Osteoblast (primary cell): Measurements from ENCODE around the gene NAV2. TPM values are rescaled to one million over a fixed set of nuclear protein-coding genes. Genes with fewer than 3 reads are reported as not detected.
A peak's percentile ranks its signal among the peaks of the same experiment; 100 is the strongest.

Experiments used
- DNase-seq: peaks from one replicate; pipeline ENCODE4 v3.0.0; 2011; ENCODE audit warnings: low spot score, mixed read lengths; ENCODE audit not compliant: insufficient read length; ENCODE audit errors: missing footprints
- H2AFZ ChIP-seq: 2 replicates; pipeline ENCODE4 v1.6.0; 2011; ENCODE audit warnings: mild to moderate bottlenecking, low read length
- H3K27ac ChIP-seq: 2 replicates; pipeline ENCODE4 v1.5.1; 2011; ENCODE audit warnings: mild to moderate bottlenecking, low read depth, low read length, moderate library complexity
- H3K27me3 ChIP-seq: 2 replicates; pipeline ENCODE4 v1.6.0; 2012; ENCODE audit warnings: mild to moderate bottlenecking, control low read depth, inconsistent platforms, low read length, moderate library complexity; ENCODE audit not compliant: insufficient read depth
- H3K36me3 ChIP-seq: 2 replicates; pipeline ENCODE4 v1.5.1; 2011; ENCODE audit warnings: mild to moderate bottlenecking, low read length, control low read depth, moderate library complexity; ENCODE audit not compliant: insufficient read depth
- H3K4me1 ChIP-seq: 2 replicates; pipeline ENCODE4 v1.5.1; 2011; ENCODE audit warnings: mild to moderate bottlenecking, low read length, control low read depth, moderate library complexity; ENCODE audit not compliant: insufficient read depth
- H3K4me2 ChIP-seq: 2 replicates; pipeline ENCODE4 v1.6.0; 2011; ENCODE audit warnings: mild to moderate bottlenecking, low read length; ENCODE audit not compliant: insufficient read depth
- H3K4me3 ChIP-seq: fragments of 200-600 bp; sonication (generic); 3 replicates; pipeline ENCODE4 v1.5.1; 2012; ENCODE audit warnings: mild to moderate bottlenecking, low read length, inconsistent platforms; ENCODE audit not compliant: insufficient read depth
- H3K79me2 ChIP-seq: 2 replicates; pipeline ENCODE4 v1.6.0; 2012; ENCODE audit warnings: mild to moderate bottlenecking, low read length, control low read depth, inconsistent platforms; ENCODE audit not compliant: insufficient read depth
- H3K9me3 ChIP-seq: 2 replicates; pipeline ENCODE4 v1.5.1; 2011; ENCODE audit warnings: low read depth, low read length, control low read depth
- H4K20me1 ChIP-seq: 2 replicates; pipeline ENCODE4 v1.6.0; 2012; ENCODE audit warnings: mild to moderate bottlenecking, low read length, control low read depth; ENCODE audit not compliant: insufficient read depth
- total RNA-seq: library from RNA; depleted of rRNA; stranded (reverse); fragments of >200 nt; gene quantifications from 2 replicates; pipeline ENCODE4 v1.2.3, GENCODE V29; 2012
- TF ChIP-seq, protein P1 (sequence below): IDR thresholded peaks from 2 replicates; pipeline ENCODE4 v1.5.1; 2011; ENCODE audit warnings: mild to moderate bottlenecking, low read depth, low read length, moderate library complexity; ENCODE audit errors: extremely low read depth

Gene NAV2
- total RNA-seq, 1 donor = 8.7 TPM

DNA sequence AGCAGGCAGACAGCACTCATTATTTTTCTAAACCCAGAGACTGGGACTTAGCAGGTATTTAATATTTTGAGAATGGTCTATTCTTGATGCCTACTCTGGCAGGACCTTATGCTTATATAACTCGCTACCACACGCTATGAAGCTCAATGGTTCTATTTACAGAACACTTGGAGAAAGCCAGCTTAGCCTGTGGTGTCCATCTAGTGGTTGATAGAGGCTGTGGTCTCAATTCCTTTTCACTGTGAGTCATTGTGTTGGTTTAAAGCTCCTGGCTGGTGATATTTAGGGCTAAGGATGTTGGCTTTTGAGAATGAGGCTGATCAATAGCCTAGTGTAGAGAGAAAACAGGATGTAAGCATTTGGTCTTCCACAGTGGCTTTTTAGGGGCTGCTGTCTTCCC, 241.3 kb downstream of the NAV2 start:
- Histone ChIP-seq H3K27ac (peak overlapping the region; percentile 94), H3K79me2 (peaks cover 57% of the 10 kb centered on the region), H3K4me3 (peak overlapping the region; percentile 30), H3K36me3 (peaks cover 12% of the 10 kb centered on the region), H3K27me3 (no peaks in the 10 kb centered on the region), H2AFZ (no peak overlapping the region), H3K9me3 (no peaks in the 10 kb centered on the region), H4K20me1 (peaks cover 3% of the 10 kb centered on the region), H3K4me2 (peak overlapping the region; percentile 68), H3K4me1 (peaks cover 32% of the 10 kb centered on the region)
- TF ChIP-seq, protein P1, sequence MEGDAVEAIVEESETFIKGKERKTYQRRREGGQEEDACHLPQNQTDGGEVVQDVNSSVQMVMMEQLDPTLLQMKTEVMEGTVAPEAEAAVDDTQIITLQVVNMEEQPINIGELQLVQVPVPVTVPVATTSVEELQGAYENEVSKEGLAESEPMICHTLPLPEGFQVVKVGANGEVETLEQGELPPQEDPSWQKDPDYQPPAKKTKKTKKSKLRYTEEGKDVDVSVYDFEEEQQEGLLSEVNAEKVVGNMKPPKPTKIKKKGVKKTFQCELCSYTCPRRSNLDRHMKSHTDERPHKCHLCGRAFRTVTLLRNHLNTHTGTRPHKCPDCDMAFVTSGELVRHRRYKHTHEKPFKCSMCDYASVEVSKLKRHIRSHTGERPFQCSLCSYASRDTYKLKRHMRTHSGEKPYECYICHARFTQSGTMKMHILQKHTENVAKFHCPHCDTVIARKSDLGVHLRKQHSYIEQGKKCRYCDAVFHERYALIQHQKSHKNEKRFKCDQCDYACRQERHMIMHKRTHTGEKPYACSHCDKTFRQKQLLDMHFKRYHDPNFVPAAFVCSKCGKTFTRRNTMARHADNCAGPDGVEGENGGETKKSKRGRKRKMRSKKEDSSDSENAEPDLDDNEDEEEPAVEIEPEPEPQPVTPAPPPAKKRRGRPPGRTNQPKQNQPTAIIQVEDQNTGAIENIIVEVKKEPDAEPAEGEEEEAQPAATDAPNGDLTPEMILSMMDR = peak; percentile 74
- DNase-seq = peak; percentile 25

DNA sequence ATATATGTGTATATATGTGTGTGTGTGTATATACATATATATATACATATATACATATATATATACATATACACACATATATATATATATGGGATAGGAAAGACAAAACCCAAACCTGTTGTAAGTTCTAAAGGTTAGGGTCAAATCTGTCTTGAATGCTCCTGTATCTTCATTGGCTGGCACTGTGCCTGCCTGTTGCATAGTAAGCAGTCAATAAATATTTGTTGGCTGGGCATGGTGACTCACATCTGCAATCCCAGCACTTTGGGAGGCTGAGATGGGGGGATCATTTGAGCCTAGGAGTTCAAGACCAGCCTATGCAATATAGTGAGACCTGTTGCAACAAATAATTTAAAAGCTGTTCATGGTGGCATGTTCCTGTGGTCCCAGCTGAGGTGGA, 242.3 kb downstream of the NAV2 start:
- DNase-seq = no peak
- peaks cover 32% of the 10 kb centered on the region for H3K4me1 ChIP-seq
- no peak overlapping the region for H2AFZ ChIP-seq
- peaks cover 3% of the 10 kb centered on the region for H4K20me1 ChIP-seq
- no peaks in the 10 kb centered on the region for H3K27me3 ChIP-seq
- H3K27ac ChIP-seq = no peak overlapping the region
- H3K36me3 ChIP-seq = peaks cover 3% of the 10 kb centered on the region
- no peaks in the 10 kb centered on the region for H3K9me3 ChIP-seq
- H3K4me3 ChIP-seq = no peak overlapping the region
- no peak overlapping the region for H3K4me2 ChIP-seq
- H3K79me2 ChIP-seq = peaks cover 65% of the 10 kb centered on the region
- TF ChIP-seq, protein P1 = no peak

DNA sequence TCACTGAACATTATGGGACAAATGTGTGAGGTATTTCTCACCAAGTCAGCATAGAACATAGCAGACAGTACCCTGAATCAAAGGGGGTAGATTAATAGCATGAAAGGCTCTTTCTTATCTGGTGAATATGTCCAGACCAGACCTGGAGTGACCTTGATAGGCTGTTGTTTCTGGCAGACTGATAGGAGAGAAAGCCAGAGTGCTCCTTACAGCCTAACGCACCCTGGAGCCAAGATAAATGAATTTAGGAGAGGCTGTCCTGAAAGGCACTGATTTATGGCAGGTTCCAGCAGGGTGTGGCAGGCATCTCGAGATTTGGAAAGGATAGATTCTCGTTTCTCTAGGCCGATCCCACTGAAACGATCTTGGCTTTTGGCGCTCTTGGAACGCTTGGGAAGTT, 243.0 kb downstream of the NAV2 start:
- TF ChIP-seq, protein P1 = no peak
- peak overlapping the region; percentile 7 for H3K27ac ChIP-seq
- DNase-seq = no peak
- H4K20me1 ChIP-seq = peaks cover 3% of the 10 kb centered on the region
- no peak overlapping the region for H3K4me2 ChIP-seq
- H3K36me3 ChIP-seq = no peaks in the 10 kb centered on the region
- H3K27me3 ChIP-seq = no peaks in the 10 kb centered on the region
- H3K79me2 ChIP-seq = peaks cover 67% of the 10 kb centered on the region
- peaks cover 32% of the 10 kb centered on the region for H3K4me1 ChIP-seq
- no peaks in the 10 kb centered on the region for H3K9me3 ChIP-seq
- no peak overlapping the region for H2AFZ ChIP-seq
- no peak overlapping the region for H3K4me3 ChIP-seq

DNA sequence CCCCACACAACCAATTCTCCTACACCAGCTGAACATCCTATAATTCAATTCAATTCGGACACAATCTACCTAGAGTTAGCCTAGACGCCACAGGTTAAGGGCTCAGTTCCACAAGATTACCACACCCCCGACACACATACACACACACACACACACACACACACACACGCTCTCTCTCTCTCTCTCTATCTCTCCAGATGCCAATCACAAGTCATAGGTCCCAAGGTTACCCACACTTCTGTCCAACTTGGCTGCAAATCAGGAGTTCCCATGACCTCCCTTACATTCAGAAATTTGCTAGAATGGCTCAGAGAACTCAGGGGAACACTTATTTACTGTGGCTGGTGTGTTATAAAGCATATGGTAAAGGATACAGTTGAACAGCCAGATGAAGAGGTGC, 243.6 kb downstream of the NAV2 start:
- DNase-seq = no peak

More for the DNA sequence above, 243.6 kb downstream of the NAV2 start:
- Histone ChIP-seq H3K79me2 (peaks cover 68% of the 10 kb centered on the region), H2AFZ (no peak overlapping the region), H3K27me3 (no peaks in the 10 kb centered on the region), H3K36me3 (no peaks in the 10 kb centered on the region), H3K4me2 (no peak overlapping the region), H4K20me1 (peaks cover 3% of the 10 kb centered on the region), H3K9me3 (no peaks in the 10 kb centered on the region), H3K4me1 (peaks cover 32% of the 10 kb centered on the region), H3K4me3 (no peak overlapping the region), H3K27ac (peak overlapping the region; percentile 7)
- TF ChIP-seq, protein P1 = no peak
